ENCODE results near the gene GRAP2. TPM values are rescaled to one million over a fixed set of nuclear protein-coding genes. Genes with fewer than 3 reads are reported as not detected.

GRAP2 gene
- total and polyA plus RNA-seq, 2 donors (not counting 3 experiments of a cell fraction or from before 2014, with no cell fraction given): 0.04 TPM; not detected in 1

DNA sequence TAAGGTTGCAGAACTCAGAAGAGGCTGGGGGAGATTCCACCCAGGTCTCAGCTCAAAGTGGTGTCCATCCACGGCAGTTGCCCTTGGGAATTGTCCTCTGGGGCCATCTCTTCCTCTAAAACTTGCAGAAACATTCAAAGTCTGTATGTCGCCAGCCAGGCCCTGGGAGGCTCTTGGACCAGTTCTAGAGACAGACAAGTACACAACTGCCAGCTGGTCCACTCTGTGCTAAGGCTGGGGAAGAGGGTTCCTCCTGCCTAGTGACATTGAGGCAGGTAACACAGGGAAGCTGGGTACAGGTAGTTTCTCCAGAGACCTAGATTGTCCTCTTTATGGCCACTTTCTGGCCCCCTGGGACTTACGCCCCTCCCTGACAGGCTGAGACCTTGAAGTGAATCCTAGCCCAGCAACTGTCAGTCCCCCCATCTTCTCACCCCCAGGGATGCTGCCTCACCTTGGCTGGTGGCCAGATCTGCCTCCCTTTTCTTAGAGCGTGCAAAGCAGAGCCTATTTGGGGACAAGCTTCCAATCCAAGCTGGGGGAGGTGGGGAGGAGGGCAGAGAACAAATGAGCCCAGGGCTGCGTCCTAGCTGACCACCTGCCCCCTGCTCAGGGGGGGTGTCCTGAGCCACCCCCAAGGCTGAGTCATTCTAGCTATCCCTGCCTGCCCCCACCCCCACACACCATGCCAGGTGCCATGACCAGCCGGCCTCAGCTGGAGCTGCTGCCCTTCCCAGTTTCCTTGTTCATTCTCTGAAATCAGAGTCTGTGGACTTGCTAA, 102.2 kb downstream of the GRAP2 start:
- Histone ChIP-seq H4K20me1 (replicated peaks; ENCODE audit: control insufficient read depth, extremely low read depth, insufficient read depth, low read length) (no peaks in the 10 kb centered on the region), H3K9me1 (replicated peaks; ENCODE audit: control insufficient read depth, extremely low read depth, insufficient read depth, low read length) (no peaks in the 10 kb centered on the region), H3K9me3 (replicated peaks; ENCODE audit: control insufficient read depth, insufficient read depth, low read length) (no peaks in the 10 kb centered on the region), H3K27me3 (ENCODE audit: control insufficient read depth in 2 of 2, insufficient read depth in 2 of 2, low read length in 2 of 2) (peaks cover 0 to 2% of the 10 kb centered on the region in 2 experiments), H2AFZ (ENCODE audit: low read depth, low read length) (no peak overlapping the region), H3K4me1 (ENCODE audit: control insufficient read depth, extremely low read depth, insufficient read depth, low read length) (no peaks in the 10 kb centered on the region), H3K79me2 (ENCODE audit: control insufficient read depth, insufficient read depth, low read length) (no peaks in the 10 kb centered on the region), H3K36me3 (ENCODE audit: control insufficient read depth in 2 of 2, extremely low read depth in 1 of 2, insufficient read depth in 2 of 2, low read length in 2 of 2) (no peaks in the 10 kb centered on the region), H3K9ac (replicated peaks; ENCODE audit: extremely low read depth, insufficient read depth, low read length) (no peak overlapping the region), H3K4me2 (ENCODE audit: insufficient read depth, low read length) (no peak overlapping the region), H3K4me3 (replicated peaks in 1 of 3; ENCODE audit: insufficient read depth in 1 of 3, low read depth in 1 of 3, low read length in 3 of 3) (no peak overlapping the region), H3K27ac (ENCODE audit: insufficient read depth, low read depth, low read length) (no peak overlapping the region)
- DNase-seq (ENCODE audit: low read depth, low spot score) (no peak), FAIRE-seq (no peak)
- intact Hi-C loops (cut with micrococcal nuclease) (no loop called here), dilution Hi-C loops (cut with MboI; ENCODE audit: extremely low pct_ligation_motif_present, low sequenced_read_pairs) (loop anchor here (25.0 kb wide), 1 partner anchor 441 kb away; the partner anchor contains the start of gene CACNA1I)
- CTCF ChIA-PET: interaction anchor here (1.2 to 3.9 kb wide), 3 partner anchors 22 to 70 kb away, joined by 4 to 16 read pairs (median 4); no protein-coding TSS in a partner anchor
- TF ChIP-seq POLR2AphosphoS5 (IDR thresholded peaks at IDR 0.05; ENCODE audit: insufficient read depth, low read depth, low read length): no peak
- TF ChIP-seq JUN (IDR thresholded peaks at IDR 0.05; ENCODE audit: borderline replicate concordance, insufficient read depth, insufficient read length, low read depth): no peak
- TF ChIP-seq GATA2 (IDR thresholded peaks at IDR 0.05; ENCODE audit: insufficient read depth, insufficient read length, low read depth, low read length): no peak
- BruUV-seq (replicated peaks): no TSS peak
- POLR2A ChIA-PET: no interaction called here

DNA sequence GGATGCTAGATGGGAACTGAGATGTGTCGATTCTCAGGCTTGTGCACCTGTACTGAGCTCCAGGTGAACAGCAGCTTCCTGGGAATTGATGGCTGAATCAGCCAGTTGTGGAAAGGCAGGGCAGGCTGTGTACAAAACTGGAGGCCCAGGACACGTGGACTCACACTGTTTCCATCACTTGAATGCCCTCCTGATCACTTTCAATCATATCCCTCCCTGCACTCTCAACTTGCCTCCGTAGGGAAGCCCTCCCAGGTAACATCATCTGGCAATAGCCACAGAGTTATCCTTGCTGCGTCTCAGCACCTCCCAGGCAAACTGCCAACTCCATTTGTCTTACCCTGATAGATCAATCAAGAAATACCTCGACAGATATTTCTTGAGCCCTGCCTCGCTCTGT, 104.0 kb downstream of the GRAP2 start:
- H3K4me2 ChIP-seq (ENCODE audit: insufficient read depth, low read length): no peak overlapping the region
- no peak overlapping the region for H3K27ac ChIP-seq (ENCODE audit: insufficient read depth, low read depth, low read length)
- POLR2A ChIA-PET: no interaction called here
- CTCF ChIA-PET: interaction anchor here (1.5 to 1.6 kb wide), 2 partner anchors 8 to 20 kb away, joined by 4 to 7 read pairs; no protein-coding TSS in a partner anchor
- H3K79me2 ChIP-seq (ENCODE audit: control insufficient read depth, insufficient read depth, low read length): no peaks in the 10 kb centered on the region
- peaks cover 4 to 5% of the 10 kb centered on the region in 2 experiments for H3K27me3 ChIP-seq (ENCODE audit: control insufficient read depth in 2 of 2, insufficient read depth in 2 of 2, low read length in 2 of 2)
- no peak overlapping the region for H2AFZ ChIP-seq (ENCODE audit: low read depth, low read length)
- H3K9ac ChIP-seq (replicated peaks; ENCODE audit: extremely low read depth, insufficient read depth, low read length): no peak overlapping the region
- H3K9me1 ChIP-seq (replicated peaks; ENCODE audit: control insufficient read depth, extremely low read depth, insufficient read depth, low read length): no peaks in the 10 kb centered on the region
- no peaks in the 10 kb centered on the region for H3K9me3 ChIP-seq (replicated peaks; ENCODE audit: control insufficient read depth, insufficient read depth, low read length)
- intact Hi-C loops (cut with micrococcal nuclease): no loop called here
- FAIRE-seq (no peak), DNase-seq (ENCODE audit: low read depth, low spot score) (no peak)
- no peaks in the 10 kb centered on the region for H3K36me3 ChIP-seq (ENCODE audit: control insufficient read depth in 2 of 2, extremely low read depth in 1 of 2, insufficient read depth in 2 of 2, low read length in 2 of 2)
- no peaks in the 10 kb centered on the region for H4K20me1 ChIP-seq (replicated peaks; ENCODE audit: control insufficient read depth, extremely low read depth, insufficient read depth, low read length)
- TF ChIP-seq GATA2 (IDR thresholded peaks at IDR 0.05; ENCODE audit: insufficient read depth, insufficient read length, low read depth, low read length): no peak
- no peak for TF ChIP-seq EZH2 (IDR thresholded peaks at IDR 0.05; ENCODE audit: borderline replicate concordance, low read depth, low read length, severe bottlenecking)
- no peak for TF ChIP-seq MYC (IDR thresholded peaks at IDR 0.05; ENCODE audit: low read depth, low read length)
- TF ChIP-seq, protein P1, sequence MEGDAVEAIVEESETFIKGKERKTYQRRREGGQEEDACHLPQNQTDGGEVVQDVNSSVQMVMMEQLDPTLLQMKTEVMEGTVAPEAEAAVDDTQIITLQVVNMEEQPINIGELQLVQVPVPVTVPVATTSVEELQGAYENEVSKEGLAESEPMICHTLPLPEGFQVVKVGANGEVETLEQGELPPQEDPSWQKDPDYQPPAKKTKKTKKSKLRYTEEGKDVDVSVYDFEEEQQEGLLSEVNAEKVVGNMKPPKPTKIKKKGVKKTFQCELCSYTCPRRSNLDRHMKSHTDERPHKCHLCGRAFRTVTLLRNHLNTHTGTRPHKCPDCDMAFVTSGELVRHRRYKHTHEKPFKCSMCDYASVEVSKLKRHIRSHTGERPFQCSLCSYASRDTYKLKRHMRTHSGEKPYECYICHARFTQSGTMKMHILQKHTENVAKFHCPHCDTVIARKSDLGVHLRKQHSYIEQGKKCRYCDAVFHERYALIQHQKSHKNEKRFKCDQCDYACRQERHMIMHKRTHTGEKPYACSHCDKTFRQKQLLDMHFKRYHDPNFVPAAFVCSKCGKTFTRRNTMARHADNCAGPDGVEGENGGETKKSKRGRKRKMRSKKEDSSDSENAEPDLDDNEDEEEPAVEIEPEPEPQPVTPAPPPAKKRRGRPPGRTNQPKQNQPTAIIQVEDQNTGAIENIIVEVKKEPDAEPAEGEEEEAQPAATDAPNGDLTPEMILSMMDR (IDR thresholded peaks at IDR 0.05; ENCODE audit: extremely low read depth in 1 of 2, insufficient read depth in 1 of 2, low read depth in 1 of 2, low read length in 2 of 2): no peak
- no peak for TF ChIP-seq POLR2A (IDR thresholded peaks at IDR 0.05; ENCODE audit: low read depth, low read length)
- TF ChIP-seq JUN (IDR thresholded peaks at IDR 0.05; ENCODE audit: borderline replicate concordance, insufficient read depth, insufficient read length, low read depth): no peak
- H3K4me1 ChIP-seq (ENCODE audit: control insufficient read depth, extremely low read depth, insufficient read depth, low read length): no peaks in the 10 kb centered on the region
- no TSS peak for BruUV-seq (replicated peaks)
- dilution Hi-C loops (cut with MboI; ENCODE audit: extremely low pct_ligation_motif_present, low sequenced_read_pairs): loop anchor here (25.0 kb wide), 1 partner anchor 443 kb away; the partner anchor contains the start of gene CACNA1I
- no peak overlapping the region for H3K4me3 ChIP-seq (replicated peaks in 1 of 3; ENCODE audit: insufficient read depth in 1 of 3, low read depth in 1 of 3, low read length in 3 of 3)

Data from endothelial cell of umbilical vein (primary cell).